Glomerular endothelial cell (primary cell): Measurements from ENCODE around the gene ZMYM3. TPM values are rescaled to one million over a fixed set of nuclear protein-coding genes. Genes with fewer than 3 reads are reported as not detected.

ENCODE experiments used
- DNase-seq: peaks from one replicate; pipeline ENCODE4 v3.0.0-alpha.2; 2011; ENCODE audit warnings: low read depth, low spot score; ENCODE audit errors: extremely low read depth
- total RNA-seq: library from RNA; depleted of rRNA; stranded (reverse); fragments of >200 nt; gene quantifications from 2 replicates; pipeline ENCODE4 v1.2.3, GENCODE V29; 2015

The ZMYM3 gene
- total RNA-seq, 1 donor from 2014 or later = 30.7 TPM

DNA sequence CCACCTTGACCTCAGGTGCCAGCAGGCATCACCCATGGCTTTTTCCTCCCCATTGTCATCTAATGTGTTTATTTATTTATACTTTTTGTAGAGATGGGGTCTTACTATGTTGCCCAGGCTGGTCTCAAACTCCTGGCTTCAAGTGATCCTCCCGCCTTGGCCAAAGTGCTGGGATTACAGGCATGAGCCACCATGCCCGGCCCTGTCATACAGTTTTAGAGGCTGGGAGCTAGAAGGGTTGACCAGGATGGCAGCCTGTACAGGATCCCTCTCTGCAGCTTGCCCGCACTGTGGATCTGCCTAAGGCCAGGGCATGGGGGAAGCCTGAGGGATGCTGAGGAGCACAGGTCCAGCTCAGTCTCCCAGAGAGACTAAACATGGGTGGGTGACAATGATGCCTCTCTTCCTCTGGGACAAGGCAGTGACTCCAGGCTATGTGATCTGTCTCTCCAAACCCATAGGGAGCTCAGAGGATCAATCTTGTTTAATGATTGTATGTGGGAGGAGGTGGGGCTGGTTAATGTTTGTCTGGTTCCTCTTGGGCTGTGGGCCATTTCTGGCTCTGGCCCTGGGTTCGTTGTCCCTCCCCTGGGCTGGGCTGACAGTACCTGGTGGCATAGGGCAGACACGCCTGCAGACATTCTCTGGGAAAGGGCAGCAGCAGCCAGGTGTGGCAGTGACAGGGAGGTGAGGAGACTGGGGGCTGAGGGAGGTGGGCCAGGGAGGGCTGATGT lies 39.2 kb downstream of the ZMYM3 start:
- DNase-seq = no peak

DNA sequence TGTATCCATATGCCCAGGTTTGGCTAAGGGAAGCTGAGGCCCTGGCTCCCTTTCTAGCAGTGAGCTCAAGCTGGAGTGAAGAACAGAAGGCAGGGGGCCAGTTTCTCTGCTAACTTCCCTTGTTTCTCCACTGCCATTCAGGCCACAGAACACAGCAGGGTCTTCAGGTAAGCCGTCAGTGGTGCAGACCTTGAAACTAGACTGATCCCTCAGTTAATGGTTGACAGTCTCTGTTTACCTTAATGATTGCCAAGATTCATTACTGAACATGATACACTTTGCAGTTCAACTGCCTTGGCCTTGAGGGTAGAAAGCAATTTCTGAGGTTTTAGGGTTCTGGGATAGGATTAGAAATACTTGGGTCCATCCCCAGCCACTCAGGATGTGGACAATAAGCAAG lies 39.8 kb downstream of the ZMYM3 start:
- DNase-seq = no peak

DNA sequence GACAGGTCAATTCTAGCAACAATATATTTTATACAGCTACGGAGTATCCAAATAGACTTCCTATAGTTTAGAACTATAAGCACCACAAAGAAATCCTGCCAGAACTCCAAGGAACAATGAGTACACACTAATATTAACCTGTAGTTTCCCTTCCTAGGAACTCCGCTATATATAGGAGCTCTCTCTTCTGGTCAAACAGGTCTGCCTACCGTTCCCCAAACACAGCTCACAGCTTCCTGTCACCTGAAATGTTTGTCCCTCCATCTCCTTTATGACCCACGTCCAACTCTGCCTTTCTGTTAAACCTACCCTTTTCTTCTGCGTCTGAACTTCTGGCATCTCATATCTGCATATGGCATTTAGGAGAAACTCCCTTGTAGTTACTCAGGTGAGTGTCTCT lies 41.4 kb downstream of the ZMYM3 start:
- DNase-seq = no peak

DNA sequence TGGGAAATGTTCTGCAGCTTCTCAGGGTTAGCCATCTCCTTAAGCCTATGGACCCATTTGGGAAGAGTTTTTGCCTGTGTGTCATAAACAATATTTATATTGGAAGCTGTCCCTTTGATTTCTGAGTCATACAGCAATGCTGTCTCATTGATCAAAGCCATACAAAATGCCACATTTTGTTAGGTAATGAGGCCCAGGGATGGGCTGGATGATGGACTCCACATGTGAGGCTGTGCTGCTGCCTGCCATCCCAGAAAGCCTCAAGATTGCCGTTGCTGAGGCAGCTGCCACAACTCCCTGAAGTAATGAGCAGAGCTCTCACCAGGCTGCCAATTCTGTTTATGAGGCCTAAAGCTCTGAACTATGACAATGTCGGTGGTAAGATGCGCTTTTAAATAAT lies 43.1 kb downstream of the ZMYM3 start:
- DNase-seq = no peak

DNA sequence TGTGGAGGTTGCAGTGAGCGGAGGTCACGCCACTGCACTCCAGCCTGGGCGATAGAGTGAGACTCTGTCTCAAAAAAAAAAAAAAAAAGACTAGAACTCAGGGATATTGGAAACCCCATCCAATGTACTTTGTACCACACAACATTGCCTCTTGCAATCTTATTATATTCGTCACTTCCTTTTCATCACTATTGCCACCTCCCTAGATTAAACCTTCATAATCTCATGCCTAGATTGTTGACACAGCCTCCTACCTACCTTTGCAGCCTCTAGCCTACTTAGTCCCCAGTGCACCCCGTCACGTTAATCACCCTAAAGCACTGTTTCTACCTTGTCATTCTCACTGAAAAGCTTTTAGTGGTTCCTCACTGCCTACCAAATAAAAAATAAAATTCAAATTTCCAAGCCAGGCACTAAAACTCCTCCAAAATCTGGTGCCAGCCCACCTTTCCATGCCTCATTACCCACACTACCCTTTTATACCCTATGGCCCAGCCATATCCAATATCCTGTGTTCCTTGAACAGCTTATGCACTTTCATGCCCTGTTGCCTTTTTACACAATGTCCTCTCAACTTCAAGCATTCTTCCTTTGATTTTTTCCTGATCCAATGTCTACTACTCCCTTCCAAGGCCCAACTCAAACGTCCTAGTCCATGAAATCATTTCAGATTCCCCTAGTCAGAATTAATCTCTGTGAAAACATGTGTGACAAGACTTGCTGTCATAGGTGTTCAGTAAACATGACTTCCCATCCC lies 54.5 kb downstream of the ZMYM3 start:
- no peak for DNase-seq

DNA sequence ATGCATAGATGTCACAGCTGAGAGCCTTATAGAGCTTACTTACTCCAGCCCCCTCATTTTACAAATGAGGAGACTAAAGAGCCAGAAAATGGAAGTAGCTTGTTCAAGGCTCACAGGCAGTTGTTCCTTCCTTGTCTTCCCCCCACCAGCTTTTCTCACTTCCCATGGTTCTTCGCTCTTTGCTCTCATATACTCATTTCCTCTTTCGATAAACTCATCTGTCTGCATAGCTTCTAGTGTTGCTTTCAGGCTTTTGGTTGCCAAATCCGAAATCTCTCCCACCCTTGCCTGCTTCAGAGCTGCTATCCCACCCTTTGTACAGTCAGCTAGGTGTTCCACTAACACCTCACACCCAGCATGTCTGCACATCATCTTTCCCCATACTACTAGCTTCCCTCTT lies 55.9 kb downstream of the ZMYM3 start:
- no peak for DNase-seq

DNA sequence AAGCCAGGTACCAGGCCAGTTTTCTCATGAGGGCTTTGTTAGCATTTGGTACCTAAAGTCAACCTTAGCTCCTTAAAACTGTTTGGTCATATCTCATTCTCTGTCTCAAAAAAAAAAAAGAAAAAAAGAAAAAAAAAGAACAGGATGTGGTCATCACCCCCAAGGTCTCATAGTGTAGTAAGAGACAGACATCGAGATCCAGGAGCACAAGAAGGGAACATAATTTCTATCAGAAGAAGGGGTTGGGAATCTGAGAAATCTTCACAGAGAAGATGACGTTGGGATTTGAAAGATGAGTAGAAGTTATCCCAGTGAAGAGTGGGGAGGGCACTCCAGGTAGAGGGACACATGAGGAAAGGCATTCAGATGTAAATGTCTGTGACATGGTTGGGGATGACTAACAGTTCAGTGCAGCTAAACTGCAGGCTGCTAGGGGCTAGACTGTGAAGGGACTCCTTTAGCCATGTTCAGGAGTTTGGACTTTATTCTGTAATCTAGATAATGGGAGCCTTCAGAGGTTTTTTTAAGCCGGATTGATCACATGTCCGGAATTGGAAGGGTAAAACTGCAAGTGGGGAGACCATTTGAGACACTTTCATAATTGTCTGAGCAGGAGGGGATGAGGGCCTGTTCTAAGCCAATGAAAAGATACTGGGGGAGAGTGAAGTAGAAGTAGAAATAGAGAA lies 57.8 kb downstream of the ZMYM3 start:
- no peak for DNase-seq

DNA sequence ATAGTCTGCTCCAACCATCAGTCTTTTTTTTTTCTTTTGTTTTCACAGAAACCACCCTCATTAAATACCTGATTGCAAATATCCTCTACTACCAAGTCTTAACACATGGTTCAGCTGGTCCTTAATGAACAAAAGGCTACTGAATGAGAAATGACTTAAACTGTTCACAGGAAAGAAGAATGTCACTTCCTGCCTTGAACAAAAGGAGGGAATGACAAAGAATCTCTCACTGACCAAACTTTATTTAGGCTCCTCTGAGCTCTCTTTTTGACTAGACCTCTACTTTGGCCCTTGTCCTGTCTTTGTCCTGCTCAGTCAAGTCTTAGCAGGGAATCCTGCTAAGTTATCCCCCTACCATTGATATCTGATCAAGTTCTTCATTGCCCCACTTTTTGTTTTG lies 62.7 kb downstream of the ZMYM3 start:
- no peak for DNase-seq

Other genes starting within 250 kb of the ZMYM3 start
- gene SNX12, start 185.8 kb downstream of the ZMYM3 start, total RNA-seq = 67.2 and 69.6 TPM in 2 replicates
- 6.5 and 10.0 TPM in 2 replicates for gene FOXO4, start 158.3 kb downstream of the ZMYM3 start, total RNA-seq
- gene CXorf65, start 147.4 kb downstream of the ZMYM3 start, total RNA-seq = not detected in 2 replicates
- 0.23 TPM in 1 of 2 replicates, not detected in the other for gene IL2RG, start 142.6 kb downstream of the ZMYM3 start, total RNA-seq
- gene MED12, start 135.5 kb downstream of the ZMYM3 start, total RNA-seq = 39.7 and 44.0 TPM in 2 replicates
- 0.10 and 0.99 TPM in 2 replicates for gene NLGN3, start 109.3 kb downstream of the ZMYM3 start, total RNA-seq
- gene GJB1, start 30.9 kb downstream of the ZMYM3 start, total RNA-seq = not detected in 2 replicates
- 309 and 314 TPM in 2 replicates for gene NONO, start 29.5 kb upstream of the ZMYM3 start, total RNA-seq
- gene ITGB1BP2, start 47.6 kb upstream of the ZMYM3 start, total RNA-seq = 0.24 and 2.1 TPM in 2 replicates
- 34.8 and 42.4 TPM in 2 replicates for gene TAF1, start 112.2 kb upstream of the ZMYM3 start, total RNA-seq